ENCODE measurements around the gene FBXO24.

Gene FBXO24

GRCh38 chr7:100589341-100589947, 3.3 kb downstream of the FBXO24 start:
- H3K9me3 Mint-ChIP-seq (ENCODE audit: low read depth) = no peaks in the 10 kb centered on the region
- no peaks in the 10 kb centered on the region for H3K36me3 Mint-ChIP-seq
- no peak overlapping the region for H3K4me3 Mint-ChIP-seq
- H3K27ac Mint-ChIP-seq = no peak overlapping the region
- H3K4me1 Mint-ChIP-seq (ENCODE audit: low read depth) = peaks cover 15% of the 10 kb centered on the region
- peaks cover 3% of the 10 kb centered on the region for H3K27me3 Mint-ChIP-seq

GRCh38 chr7:100590077-100590737, 4.1 kb downstream of the FBXO24 start:
- Mint-ChIP-seq H3K27me3 (peaks cover 3% of the 10 kb centered on the region), H3K36me3 (no peaks in the 10 kb centered on the region)

GRCh38 chr7:100591596-100591995, 5.5 kb downstream of the FBXO24 start:
- peaks cover 3% of the 10 kb centered on the region for H3K27me3 Mint-ChIP-seq
- H3K27ac Mint-ChIP-seq = no peak overlapping the region
- H3K4me3 Mint-ChIP-seq = no peak overlapping the region
- no peaks in the 10 kb centered on the region for H3K36me3 Mint-ChIP-seq
- H3K4me1 Mint-ChIP-seq (ENCODE audit: low read depth) = peaks cover 5% of the 10 kb centered on the region
- no peaks in the 10 kb centered on the region for H3K9me3 Mint-ChIP-seq (ENCODE audit: low read depth)

More at GRCh38 chr7:100590077-100590737, 4.1 kb downstream of the FBXO24 start:
- H3K9me3 Mint-ChIP-seq (ENCODE audit: low read depth) = no peaks in the 10 kb centered on the region
- peaks cover 9% of the 10 kb centered on the region for H3K4me1 Mint-ChIP-seq (ENCODE audit: low read depth)
- no peak overlapping the region for H3K27ac Mint-ChIP-seq
- no peak overlapping the region for H3K4me3 Mint-ChIP-seq

- Mint-ChIP-seq H3K4me3 (no peak overlapping the region), H3K27ac (no peak overlapping the region), H3K36me3 (no peaks in the 10 kb centered on the region), H3K4me1 (ENCODE audit: low read depth) (no peaks in the 10 kb centered on the region), H3K27me3 (peaks cover 3% of the 10 kb centered on the region), H3K9me3 (ENCODE audit: low read depth) (no peaks in the 10 kb centered on the region)
Observed at GRCh38 chr7:100595188-100595587, 9.1 kb downstream of the FBXO24 start.

- Mint-ChIP-seq H3K4me1 (ENCODE audit: low read depth) (peaks cover 3% of the 10 kb centered on the region), H3K27me3 (no peaks in the 10 kb centered on the region), H3K9me3 (ENCODE audit: low read depth) (no peaks in the 10 kb centered on the region), H3K27ac (no peak overlapping the region), H3K4me3 (no peak overlapping the region), H3K36me3 (no peaks in the 10 kb centered on the region)
Observed at GRCh38 chr7:100598425-100598824, 12.3 kb downstream of the FBXO24 start.

GRCh38 chr7:100599911-100600729, 14.0 kb downstream of the FBXO24 start:
- Mint-ChIP-seq H3K27ac (no peak overlapping the region), H3K9me3 (ENCODE audit: low read depth) (no peaks in the 10 kb centered on the region), H3K4me3 (no peak overlapping the region)

GRCh38 chr7:100600730-100601038, 14.6 kb downstream of the FBXO24 start:
- no peaks in the 10 kb centered on the region for H3K36me3 Mint-ChIP-seq
- H3K4me1 Mint-ChIP-seq (ENCODE audit: low read depth) = peaks cover 15% of the 10 kb centered on the region
- no peak overlapping the region for H3K4me3 Mint-ChIP-seq
- H3K27ac Mint-ChIP-seq = no peak overlapping the region
- H3K9me3 Mint-ChIP-seq (ENCODE audit: low read depth) = no peaks in the 10 kb centered on the region
- no peaks in the 10 kb centered on the region for H3K27me3 Mint-ChIP-seq

More at GRCh38 chr7:100599911-100600729, 14.0 kb downstream of the FBXO24 start:
- H3K36me3 Mint-ChIP-seq = no peaks in the 10 kb centered on the region
- H3K27me3 Mint-ChIP-seq = no peaks in the 10 kb centered on the region
- H3K4me1 Mint-ChIP-seq (ENCODE audit: low read depth) = peaks cover 12% of the 10 kb centered on the region

GRCh38 chr7:100602889-100603725, 17.0 kb downstream of the FBXO24 start:
- H3K4me1 Mint-ChIP-seq (ENCODE audit: low read depth) = peaks cover 17% of the 10 kb centered on the region
- H3K27me3 Mint-ChIP-seq = no peaks in the 10 kb centered on the region
- H3K36me3 Mint-ChIP-seq = no peaks in the 10 kb centered on the region
- no peaks in the 10 kb centered on the region for H3K9me3 Mint-ChIP-seq (ENCODE audit: low read depth)
- no peak overlapping the region for H3K27ac Mint-ChIP-seq
- peak overlapping the region; percentile 78 for H3K4me3 Mint-ChIP-seq

GRCh38 chr7:100603726-100604027, 17.5 kb downstream of the FBXO24 start:
- Mint-ChIP-seq H3K36me3 (no peaks in the 10 kb centered on the region), H3K9me3 (ENCODE audit: low read depth) (no peaks in the 10 kb centered on the region), H3K27me3 (no peaks in the 10 kb centered on the region), H3K4me1 (ENCODE audit: low read depth) (peaks cover 17% of the 10 kb centered on the region), H3K4me3 (peak overlapping the region; percentile 78), H3K27ac (no peak overlapping the region)

- H3K27me3 Mint-ChIP-seq = no peaks in the 10 kb centered on the region
- no peaks in the 10 kb centered on the region for H3K36me3 Mint-ChIP-seq
- no peaks in the 10 kb centered on the region for H3K9me3 Mint-ChIP-seq (ENCODE audit: low read depth)
- peak overlapping the region; percentile 78 for H3K4me3 Mint-ChIP-seq
- H3K27ac Mint-ChIP-seq = no peak overlapping the region
- peaks cover 17% of the 10 kb centered on the region for H3K4me1 Mint-ChIP-seq (ENCODE audit: low read depth)
Observed at GRCh38 chr7:100604028-100604975, 18.2 kb downstream of the FBXO24 start.

- Mint-ChIP-seq H3K36me3 (no peaks in the 10 kb centered on the region), H3K9me3 (ENCODE audit: low read depth) (no peaks in the 10 kb centered on the region), H3K27ac (no peak overlapping the region), H3K27me3 (no peaks in the 10 kb centered on the region), H3K4me1 (ENCODE audit: low read depth) (peaks cover 17% of the 10 kb centered on the region), H3K4me3 (peak overlapping the region; percentile 78)
Observed at GRCh38 chr7:100604976-100605911, 19.1 kb downstream of the FBXO24 start.

- Mint-ChIP-seq H3K27ac (no peak overlapping the region), H3K36me3 (no peaks in the 10 kb centered on the region), H3K27me3 (no peaks in the 10 kb centered on the region), H3K4me3 (peak overlapping the region; percentile 5), H3K4me1 (ENCODE audit: low read depth) (peaks cover 19% of the 10 kb centered on the region), H3K9me3 (ENCODE audit: low read depth) (no peaks in the 10 kb centered on the region)
Observed at GRCh38 chr7:100606313-100606712, 20.2 kb downstream of the FBXO24 start.

GRCh38 chr7:100607111-100607510, 21.0 kb downstream of the FBXO24 start:
- no peak overlapping the region for H3K4me3 Mint-ChIP-seq
- no peaks in the 10 kb centered on the region for H3K27me3 Mint-ChIP-seq
- H3K36me3 Mint-ChIP-seq = no peaks in the 10 kb centered on the region
- H3K27ac Mint-ChIP-seq = no peak overlapping the region
- H3K9me3 Mint-ChIP-seq (ENCODE audit: low read depth) = no peaks in the 10 kb centered on the region
- peaks cover 21% of the 10 kb centered on the region for H3K4me1 Mint-ChIP-seq (ENCODE audit: low read depth)
